ENCODE data around the gene SLC10A7.

GRCh38 chr4:146401274-146401673 lies 120.5 kb downstream of the SLC10A7 start:
- TF ChIP-seq, protein P1, sequence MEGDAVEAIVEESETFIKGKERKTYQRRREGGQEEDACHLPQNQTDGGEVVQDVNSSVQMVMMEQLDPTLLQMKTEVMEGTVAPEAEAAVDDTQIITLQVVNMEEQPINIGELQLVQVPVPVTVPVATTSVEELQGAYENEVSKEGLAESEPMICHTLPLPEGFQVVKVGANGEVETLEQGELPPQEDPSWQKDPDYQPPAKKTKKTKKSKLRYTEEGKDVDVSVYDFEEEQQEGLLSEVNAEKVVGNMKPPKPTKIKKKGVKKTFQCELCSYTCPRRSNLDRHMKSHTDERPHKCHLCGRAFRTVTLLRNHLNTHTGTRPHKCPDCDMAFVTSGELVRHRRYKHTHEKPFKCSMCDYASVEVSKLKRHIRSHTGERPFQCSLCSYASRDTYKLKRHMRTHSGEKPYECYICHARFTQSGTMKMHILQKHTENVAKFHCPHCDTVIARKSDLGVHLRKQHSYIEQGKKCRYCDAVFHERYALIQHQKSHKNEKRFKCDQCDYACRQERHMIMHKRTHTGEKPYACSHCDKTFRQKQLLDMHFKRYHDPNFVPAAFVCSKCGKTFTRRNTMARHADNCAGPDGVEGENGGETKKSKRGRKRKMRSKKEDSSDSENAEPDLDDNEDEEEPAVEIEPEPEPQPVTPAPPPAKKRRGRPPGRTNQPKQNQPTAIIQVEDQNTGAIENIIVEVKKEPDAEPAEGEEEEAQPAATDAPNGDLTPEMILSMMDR (IDR thresholded peaks at IDR 0.05; ENCODE audit: poor library complexity), result no peak
- no peak for TF ChIP-seq EZH2 (IDR thresholded peaks at IDR 0.05; ENCODE audit: borderline replicate concordance)
